HepG2 (cell line): Measurements from ENCODE around the gene MICAL3. TPM values are rescaled to one million over a fixed set of nuclear protein-coding genes. Genes with fewer than 3 reads are reported as not detected.

ENCODE experiments used
- ADNP ChIP-seq: sonication (generic); formaldehyde crosslinking; IDR thresholded peaks from 2 replicates; pipeline ENCODE4 v1.4.0; 2020; ENCODE audit warnings: missing genetic modification reagents
- ATF7 ChIP-seq, 2 experiments: fragments of 450-650 bp in 1 of 2; sonication (generic) in 1 of 2; formaldehyde crosslinking in 1 of 2; IDR thresholded peaks; 2 replicates each; pipeline versions ENCODE4 v1.4.0 to v1.6.1; 2016 to 2020; ENCODE audit warnings: antibody characterized with exemption in 1 of 2, mild to moderate bottlenecking in 1 of 2, missing genetic modification reagents in 1 of 2
- CHD4 ChIP-seq: fragments of 200-600 bp; sonication (generic); IDR thresholded peaks from 2 replicates; pipeline ENCODE4 v1.7.0; 2017; ENCODE audit warnings: mild to moderate bottlenecking, low read length, borderline replicate concordance
- EHMT2 ChIP-seq: fragments of 200-600 bp; sonication (generic); IDR thresholded peaks from 2 replicates; pipeline ENCODE4 v1.7.0; 2017; ENCODE audit warnings: antibody characterized with exemption, low read depth, low read length, borderline replicate concordance
- MYNN ChIP-seq: sonication (generic); formaldehyde crosslinking; IDR thresholded peaks from 2 replicates; pipeline ENCODE4 v1.4.0; 2020; ENCODE audit warnings: mild to moderate bottlenecking, low read depth, missing genetic modification reagents
- POGZ ChIP-seq: sonication (generic); formaldehyde crosslinking; IDR thresholded peaks from 2 replicates; pipeline ENCODE4 v1.4.0; 2020; ENCODE audit warnings: mild to moderate bottlenecking, missing genetic modification reagents
- TEAD3 ChIP-seq: optimal IDR thresholded peaks from 2 replicates; pipeline ENCODE3; 2016; ENCODE audit warnings: borderline replicate concordance
- TOE1 ChIP-seq: sonication (generic); formaldehyde crosslinking; IDR thresholded peaks from 2 replicates; pipeline ENCODE4 v1.4.0; 2020; ENCODE audit warnings: mild to moderate bottlenecking, missing genetic modification reagents
- TRIM24 ChIP-seq: sonication (generic); formaldehyde crosslinking; IDR thresholded peaks from 2 replicates; pipeline ENCODE4 v1.8.0; 2022; ENCODE audit warnings: mild to moderate bottlenecking, missing genetic modification reagents
- ZBED4 ChIP-seq: sonication (generic); formaldehyde crosslinking; IDR thresholded peaks from 2 replicates; pipeline ENCODE4 v1.4.0; 2020; ENCODE audit warnings: missing genetic modification reagents, borderline replicate concordance
- ZFP36L2 ChIP-seq: sonication (generic); formaldehyde crosslinking; IDR thresholded peaks from 2 replicates; pipeline ENCODE4 v1.4.0; 2020; ENCODE audit warnings: missing genetic modification reagents
- ZNF124 ChIP-seq: sonication (generic); formaldehyde crosslinking; IDR thresholded peaks from 2 replicates; pipeline ENCODE4 v1.4.0; 2020; ENCODE audit warnings: missing genetic modification reagents
- ZNF550 ChIP-seq: sonication (generic); formaldehyde crosslinking; IDR thresholded peaks from 2 replicates; pipeline ENCODE4 v1.4.0; 2020; ENCODE audit warnings: mild to moderate bottlenecking, missing genetic modification reagents, borderline replicate concordance
- ZNF569 ChIP-seq: sonication (generic); formaldehyde crosslinking; IDR thresholded peaks from 2 replicates; pipeline ENCODE4 v1.5.0; 2020; ENCODE audit warnings: mild to moderate bottlenecking, missing genetic modification reagents, moderate library complexity, borderline replicate concordance
- ZNF580 ChIP-seq: IDR thresholded peaks from 2 replicates; pipeline ENCODE4 v1.6.1; 2016; ENCODE audit warnings: low read depth, borderline replicate concordance
- ZNF598 ChIP-seq: sonication (generic); formaldehyde crosslinking; IDR thresholded peaks from 2 replicates; pipeline ENCODE4 v1.5.1; 2020; ENCODE audit warnings: mild to moderate bottlenecking, missing genetic modification reagents, borderline replicate concordance
- ZNF800 ChIP-seq: sonication (generic); formaldehyde crosslinking; IDR thresholded peaks from 2 replicates; pipeline ENCODE4 v1.4.0; 2020; ENCODE audit warnings: missing genetic modification reagents
- polyA plus RNA-seq, 8 experiments: library from polyadenylated mRNA; depleted of rRNA in 3 of 8; stranded (reverse) in 7 of 8; unstranded in 1 of 8; fragments of >200 nt; fragmentation: Illumina TruSeq in 4 of 8; extraction: Trizol in 4 of 8; gene quantifications; 2 replicates each; pipeline versions ENCODE4 v1.2.1 to v1.2.3, GENCODE V29; 2011 to 2016; ENCODE audit warnings: low read depth in 4 of 8, missing spikeins in 1 of 8, mixed read lengths in 1 of 8; ENCODE audit not compliant: insufficient read depth in 1 of 8
- total RNA-seq, 5 experiments: library from RNA; depleted of rRNA; stranded (reverse); fragments of >200 nt; fragmentation: Illumina TruSeq; extraction: Trizol; gene quantifications; 2 replicates each; pipeline ENCODE4 v1.2.3, GENCODE V29; 2016; ENCODE audit warnings: low read depth in 1 of 5
- TF ChIP-seq, protein P1 (sequence below): sonication (generic); formaldehyde crosslinking; IDR thresholded peaks from 2 replicates; pipeline ENCODE4 v1.5.1; 2020; ENCODE audit warnings: mild to moderate bottlenecking, moderate library complexity, missing genetic modification reagents
- TF ChIP-seq, protein P2 (sequence below): sonication (generic); formaldehyde crosslinking; IDR thresholded peaks from 2 replicates; pipeline ENCODE4 v1.4.0; 2020; ENCODE audit warnings: missing genetic modification reagents

The MICAL3 gene
- total and polyA plus RNA-seq, 2 of the 13 experiments (the other 11 are each of a cell fraction or from before 2014, with no cell fraction given): 5.3 to 12.5 TPM

- TF ChIP-seq CHD4: no peak
- TF ChIP-seq, protein P1, sequence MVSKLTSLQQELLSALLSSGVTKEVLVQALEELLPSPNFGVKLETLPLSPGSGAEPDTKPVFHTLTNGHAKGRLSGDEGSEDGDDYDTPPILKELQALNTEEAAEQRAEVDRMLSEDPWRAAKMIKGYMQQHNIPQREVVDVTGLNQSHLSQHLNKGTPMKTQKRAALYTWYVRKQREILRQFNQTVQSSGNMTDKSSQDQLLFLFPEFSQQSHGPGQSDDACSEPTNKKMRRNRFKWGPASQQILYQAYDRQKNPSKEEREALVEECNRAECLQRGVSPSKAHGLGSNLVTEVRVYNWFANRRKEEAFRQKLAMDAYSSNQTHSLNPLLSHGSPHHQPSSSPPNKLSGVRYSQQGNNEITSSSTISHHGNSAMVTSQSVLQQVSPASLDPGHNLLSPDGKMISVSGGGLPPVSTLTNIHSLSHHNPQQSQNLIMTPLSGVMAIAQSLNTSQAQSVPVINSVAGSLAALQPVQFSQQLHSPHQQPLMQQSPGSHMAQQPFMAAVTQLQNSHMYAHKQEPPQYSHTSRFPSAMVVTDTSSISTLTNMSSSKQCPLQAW: no peak
- TF ChIP-seq ZNF598: no peak
- no peak for TF ChIP-seq MYNN (CRISPR knock-in tag)
- no peak for TF ChIP-seq ZBED4
- peak; percentile 44; the same call in 1 of the 2 replicates for TF ChIP-seq ZNF580
- no peak for TF ChIP-seq ADNP (CRISPR knock-in tag)
- TF ChIP-seq TEAD3: peak; percentile 9
- no peak for TF ChIP-seq ZNF569 (CRISPR knock-in tag)
- no peak for TF ChIP-seq TRIM24 (CRISPR knock-in tag)
- TF ChIP-seq ZNF550 (CRISPR knock-in tag): no peak
- no peak for TF ChIP-seq ATF7 (IDR thresholded peaks at IDR 0.05)
- no peak for TF ChIP-seq ATF7 (CRISPR knock-in tag; IDR thresholded peaks at IDR 0.05)
- no peak for TF ChIP-seq ZFP36L2
- TF ChIP-seq, protein P2, sequence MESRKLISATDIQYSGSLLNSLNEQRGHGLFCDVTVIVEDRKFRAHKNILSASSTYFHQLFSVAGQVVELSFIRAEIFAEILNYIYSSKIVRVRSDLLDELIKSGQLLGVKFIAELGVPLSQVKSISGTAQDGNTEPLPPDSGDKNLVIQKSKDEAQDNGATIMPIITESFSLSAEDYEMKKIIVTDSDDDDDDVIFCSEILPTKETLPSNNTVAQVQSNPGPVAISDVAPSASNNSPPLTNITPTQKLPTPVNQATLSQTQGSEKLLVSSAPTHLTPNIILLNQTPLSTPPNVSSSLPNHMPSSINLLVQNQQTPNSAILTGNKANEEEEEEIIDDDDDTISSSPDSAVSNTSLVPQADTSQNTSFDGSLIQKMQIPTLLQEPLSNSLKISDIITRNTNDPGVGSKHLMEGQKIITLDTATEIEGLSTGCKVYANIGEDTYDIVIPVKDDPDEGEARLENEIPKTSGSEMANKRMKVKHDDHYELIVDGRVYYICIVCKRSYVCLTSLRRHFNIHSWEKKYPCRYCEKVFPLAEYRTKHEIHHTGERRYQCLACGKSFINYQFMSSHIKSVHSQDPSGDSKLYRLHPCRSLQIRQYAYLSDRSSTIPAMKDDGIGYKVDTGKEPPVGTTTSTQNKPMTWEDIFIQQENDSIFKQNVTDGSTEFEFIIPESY (CRISPR knock-in tag): peak; percentile 97
- TF ChIP-seq POGZ (CRISPR knock-in tag): no peak
- no peak for TF ChIP-seq ZNF124 (CRISPR knock-in tag)
- TF ChIP-seq TOE1: no peak
- 0 out of 2 replicates have a peak, but pooled peaks have one; percentile 33 for TF ChIP-seq ZNF800
- no peak for TF ChIP-seq EHMT2
Observed at GRCh38 chr22:17830043-17830961, 194.1 kb downstream of the MICAL3 start (continued).
